ENCODE results near the gene CDH4.

DNA sequence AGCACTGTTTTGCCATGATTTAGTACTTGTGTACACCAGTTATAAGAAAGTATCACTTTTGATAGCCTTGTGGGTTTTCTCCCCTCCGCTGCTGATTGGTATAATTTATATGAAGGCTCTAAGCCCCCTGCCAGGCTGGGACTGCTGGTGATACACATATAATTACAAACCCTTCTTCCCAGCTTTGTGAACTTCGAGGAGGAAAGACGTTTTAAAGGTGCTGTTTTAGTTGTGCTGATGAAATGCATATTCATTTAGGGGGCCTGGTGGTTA is 567.4 kb downstream of the CDH4 start:
- TF ChIP-seq, protein P1, sequence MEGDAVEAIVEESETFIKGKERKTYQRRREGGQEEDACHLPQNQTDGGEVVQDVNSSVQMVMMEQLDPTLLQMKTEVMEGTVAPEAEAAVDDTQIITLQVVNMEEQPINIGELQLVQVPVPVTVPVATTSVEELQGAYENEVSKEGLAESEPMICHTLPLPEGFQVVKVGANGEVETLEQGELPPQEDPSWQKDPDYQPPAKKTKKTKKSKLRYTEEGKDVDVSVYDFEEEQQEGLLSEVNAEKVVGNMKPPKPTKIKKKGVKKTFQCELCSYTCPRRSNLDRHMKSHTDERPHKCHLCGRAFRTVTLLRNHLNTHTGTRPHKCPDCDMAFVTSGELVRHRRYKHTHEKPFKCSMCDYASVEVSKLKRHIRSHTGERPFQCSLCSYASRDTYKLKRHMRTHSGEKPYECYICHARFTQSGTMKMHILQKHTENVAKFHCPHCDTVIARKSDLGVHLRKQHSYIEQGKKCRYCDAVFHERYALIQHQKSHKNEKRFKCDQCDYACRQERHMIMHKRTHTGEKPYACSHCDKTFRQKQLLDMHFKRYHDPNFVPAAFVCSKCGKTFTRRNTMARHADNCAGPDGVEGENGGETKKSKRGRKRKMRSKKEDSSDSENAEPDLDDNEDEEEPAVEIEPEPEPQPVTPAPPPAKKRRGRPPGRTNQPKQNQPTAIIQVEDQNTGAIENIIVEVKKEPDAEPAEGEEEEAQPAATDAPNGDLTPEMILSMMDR (IDR thresholded peaks at IDR 0.05) = no peak
- TF ChIP-seq SIN3A (IDR thresholded peaks at IDR 0.05; ENCODE audit: borderline replicate concordance, insufficient read depth, low read depth, low read length) (no peak), POLR2AphosphoS5 (IDR thresholded peaks at IDR 0.05; ENCODE audit: low read depth, low read length) (no peak), TCF7L2 (IDR thresholded peaks at IDR 0.05; ENCODE audit: low read depth, low read length) (no peak)
- TF ChIP-seq, protein P2, sequence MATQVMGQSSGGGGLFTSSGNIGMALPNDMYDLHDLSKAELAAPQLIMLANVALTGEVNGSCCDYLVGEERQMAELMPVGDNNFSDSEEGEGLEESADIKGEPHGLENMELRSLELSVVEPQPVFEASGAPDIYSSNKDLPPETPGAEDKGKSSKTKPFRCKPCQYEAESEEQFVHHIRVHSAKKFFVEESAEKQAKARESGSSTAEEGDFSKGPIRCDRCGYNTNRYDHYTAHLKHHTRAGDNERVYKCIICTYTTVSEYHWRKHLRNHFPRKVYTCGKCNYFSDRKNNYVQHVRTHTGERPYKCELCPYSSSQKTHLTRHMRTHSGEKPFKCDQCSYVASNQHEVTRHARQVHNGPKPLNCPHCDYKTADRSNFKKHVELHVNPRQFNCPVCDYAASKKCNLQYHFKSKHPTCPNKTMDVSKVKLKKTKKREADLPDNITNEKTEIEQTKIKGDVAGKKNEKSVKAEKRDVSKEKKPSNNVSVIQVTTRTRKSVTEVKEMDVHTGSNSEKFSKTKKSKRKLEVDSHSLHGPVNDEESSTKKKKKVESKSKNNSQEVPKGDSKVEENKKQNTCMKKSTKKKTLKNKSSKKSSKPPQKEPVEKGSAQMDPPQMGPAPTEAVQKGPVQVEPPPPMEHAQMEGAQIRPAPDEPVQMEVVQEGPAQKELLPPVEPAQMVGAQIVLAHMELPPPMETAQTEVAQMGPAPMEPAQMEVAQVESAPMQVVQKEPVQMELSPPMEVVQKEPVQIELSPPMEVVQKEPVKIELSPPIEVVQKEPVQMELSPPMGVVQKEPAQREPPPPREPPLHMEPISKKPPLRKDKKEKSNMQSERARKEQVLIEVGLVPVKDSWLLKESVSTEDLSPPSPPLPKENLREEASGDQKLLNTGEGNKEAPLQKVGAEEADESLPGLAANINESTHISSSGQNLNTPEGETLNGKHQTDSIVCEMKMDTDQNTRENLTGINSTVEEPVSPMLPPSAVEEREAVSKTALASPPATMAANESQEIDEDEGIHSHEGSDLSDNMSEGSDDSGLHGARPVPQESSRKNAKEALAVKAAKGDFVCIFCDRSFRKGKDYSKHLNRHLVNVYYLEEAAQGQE (IDR thresholded peaks at IDR 0.05; ENCODE audit: insufficient read depth in 1 of 2, low read depth in 2 of 2, low read length in 1 of 2) = no peak
